DMS53 treated with DMSO at 0.1 percent for 48 hours (cell line): ENCODE results near the gene ANGPT4.

Experiments
- DNase-seq: peaks from one replicate; lab custom pipeline; 2025; ENCODE audit not compliant: unreplicated experiment; lab: John Stamatoyannopoulos, UW

The ANGPT4 gene, protein sequence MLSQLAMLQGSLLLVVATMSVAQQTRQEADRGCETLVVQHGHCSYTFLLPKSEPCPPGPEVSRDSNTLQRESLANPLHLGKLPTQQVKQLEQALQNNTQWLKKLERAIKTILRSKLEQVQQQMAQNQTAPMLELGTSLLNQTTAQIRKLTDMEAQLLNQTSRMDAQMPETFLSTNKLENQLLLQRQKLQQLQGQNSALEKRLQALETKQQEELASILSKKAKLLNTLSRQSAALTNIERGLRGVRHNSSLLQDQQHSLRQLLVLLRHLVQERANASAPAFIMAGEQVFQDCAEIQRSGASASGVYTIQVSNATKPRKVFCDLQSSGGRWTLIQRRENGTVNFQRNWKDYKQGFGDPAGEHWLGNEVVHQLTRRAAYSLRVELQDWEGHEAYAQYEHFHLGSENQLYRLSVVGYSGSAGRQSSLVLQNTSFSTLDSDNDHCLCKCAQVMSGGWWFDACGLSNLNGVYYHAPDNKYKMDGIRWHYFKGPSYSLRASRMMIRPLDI

DNA sequence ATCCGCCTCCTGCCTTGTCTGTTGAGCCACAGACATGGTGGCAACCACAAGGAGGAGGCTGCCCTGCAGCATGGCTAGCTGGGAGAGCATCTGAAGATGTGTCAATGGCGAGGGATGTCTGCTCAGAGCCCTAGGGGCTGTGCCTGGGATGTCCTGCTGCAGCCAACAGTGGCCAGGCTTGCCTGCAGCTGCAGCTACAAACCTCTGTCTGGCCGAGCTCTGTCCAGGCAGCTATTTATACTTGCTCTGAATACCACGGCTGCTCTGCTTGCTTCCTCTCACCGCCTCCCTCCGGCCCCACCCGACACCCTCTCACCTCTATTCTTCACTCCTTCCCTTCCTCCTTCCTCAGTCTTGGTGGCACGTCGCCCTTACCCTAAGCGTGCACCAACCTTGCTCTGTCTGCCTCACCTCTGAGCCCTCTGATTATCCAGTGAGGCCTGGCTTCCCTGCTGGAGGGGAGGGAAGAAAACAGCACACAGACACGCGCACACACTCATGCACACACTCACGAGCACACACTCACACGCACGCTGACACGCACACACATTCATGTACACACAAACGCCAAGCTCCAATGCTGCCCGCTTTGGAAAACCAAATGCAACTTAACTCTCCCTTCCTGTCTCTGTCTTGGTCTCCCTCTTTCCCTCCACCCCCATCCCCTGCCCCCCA, at the start of gene ANGPT4:
Gene ANGPT4, minus strand, starts transcription at position 210 of the 675 bp plus-strand sequence. Its CDS starts 120 bp downstream, at position 90.
- DNase-seq: no peak

DNA sequence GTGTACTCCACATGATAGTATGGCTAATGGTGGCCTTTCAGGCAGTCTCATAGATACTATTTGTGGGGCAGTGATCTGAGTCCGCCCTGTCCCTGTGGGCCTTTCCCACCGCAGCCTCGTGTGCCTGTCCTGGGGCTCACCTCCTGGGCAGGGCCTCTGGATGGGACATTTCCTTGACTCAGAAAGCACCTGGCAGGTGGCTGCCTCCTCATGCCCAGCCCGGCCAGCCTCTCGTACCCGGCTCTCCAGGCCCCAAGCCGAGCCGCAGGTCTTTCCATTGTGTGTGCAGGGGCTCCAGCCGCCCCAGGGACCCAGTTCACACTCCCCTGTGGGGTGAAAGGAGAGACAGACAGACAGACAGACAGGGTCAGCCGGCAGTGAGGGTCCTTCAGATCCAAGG, 47.7 kb upstream of the ANGPT4 start:
- DNase-seq: no peak

DNA sequence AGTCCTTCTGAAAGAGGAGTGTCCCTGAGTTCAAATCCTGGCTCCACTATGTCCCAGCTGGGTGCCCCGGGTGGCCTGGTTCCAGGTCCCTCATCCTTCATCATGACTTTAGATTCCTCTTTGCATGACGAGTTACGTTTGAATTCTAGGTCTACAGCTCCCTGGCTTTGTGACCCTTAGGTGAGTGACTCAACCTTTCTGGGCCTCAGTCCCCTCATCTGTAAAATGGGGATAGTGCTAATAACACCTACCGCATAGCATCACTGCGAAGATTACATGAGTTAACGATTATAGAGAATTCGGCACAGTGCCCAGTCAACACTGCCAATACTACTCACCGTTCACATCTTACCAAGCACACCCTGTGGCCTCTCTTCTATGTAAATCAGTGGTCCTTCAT, 46.5 kb upstream of the ANGPT4 start:
- DNase-seq: no peak

DNA sequence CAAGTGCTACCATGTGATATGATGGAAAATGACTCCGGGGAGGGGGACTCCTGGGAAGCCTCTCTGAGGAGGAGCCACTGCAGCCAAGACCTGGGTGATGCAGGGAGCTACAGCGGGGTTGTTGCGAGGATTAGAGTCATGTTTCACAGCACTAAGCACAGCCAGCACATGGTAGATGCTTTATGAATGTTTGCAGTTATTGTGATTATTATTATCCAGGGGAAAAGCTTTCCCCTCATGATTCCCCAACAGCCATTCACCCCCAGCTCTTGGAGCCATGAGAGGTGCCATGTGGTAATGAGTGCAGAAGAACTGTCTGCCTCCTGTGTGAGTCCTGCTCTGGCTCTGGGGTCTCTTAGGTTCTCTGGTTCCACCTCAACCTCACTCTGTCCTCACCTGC, 46.1 kb upstream of the ANGPT4 start:
- no peak for DNase-seq

DNA sequence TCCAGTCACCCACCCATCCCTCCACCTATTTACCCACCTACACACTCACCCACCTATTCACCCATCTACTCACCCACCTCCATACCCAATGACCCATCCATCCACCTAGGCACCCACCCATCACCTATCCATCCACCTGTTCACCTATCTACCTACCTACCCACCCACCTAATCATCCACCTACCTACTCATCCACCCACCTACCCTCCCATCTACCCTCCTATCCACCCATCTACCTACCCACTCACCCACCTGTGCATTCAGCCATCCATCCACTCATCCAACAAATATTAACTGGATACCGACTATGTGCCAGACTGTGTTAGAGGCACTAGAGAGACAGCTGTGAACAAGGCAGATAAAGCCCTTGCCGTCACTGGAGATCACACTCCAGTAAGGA, 45.6 kb upstream of the ANGPT4 start:
- DNase-seq: no peak

DNA sequence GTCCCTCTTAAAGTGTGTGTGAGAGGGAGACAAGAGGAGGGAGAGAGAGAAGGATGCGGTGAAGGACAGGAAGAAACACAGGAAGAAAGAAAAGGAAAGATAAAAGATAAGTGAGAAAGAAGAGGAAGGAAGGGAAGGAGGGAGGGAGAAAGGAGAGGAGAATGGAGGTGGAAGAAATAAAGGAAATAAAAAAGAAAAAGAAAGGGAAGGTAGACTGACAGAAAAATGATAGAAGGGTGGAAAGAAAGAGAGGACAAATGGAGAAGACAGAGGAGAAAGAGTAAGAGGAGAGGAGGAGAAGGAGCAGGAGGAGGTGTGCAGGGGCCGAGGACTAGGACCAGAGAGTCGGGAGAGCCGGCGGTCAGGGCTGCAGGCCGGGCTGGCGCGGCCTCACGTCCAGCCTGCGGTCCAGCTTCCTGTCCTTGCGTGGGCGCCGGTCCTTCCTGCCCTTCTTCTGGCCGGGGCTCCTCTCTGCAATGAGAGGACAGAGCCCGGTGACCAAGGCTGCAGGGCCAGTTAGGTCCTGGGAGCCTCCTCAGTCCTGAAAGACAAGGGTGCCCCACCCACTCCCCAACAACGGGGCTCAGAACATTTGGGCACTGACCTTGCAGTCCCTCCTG, 44.0 kb upstream of the ANGPT4 start:
- DNase-seq: no peak

DNA sequence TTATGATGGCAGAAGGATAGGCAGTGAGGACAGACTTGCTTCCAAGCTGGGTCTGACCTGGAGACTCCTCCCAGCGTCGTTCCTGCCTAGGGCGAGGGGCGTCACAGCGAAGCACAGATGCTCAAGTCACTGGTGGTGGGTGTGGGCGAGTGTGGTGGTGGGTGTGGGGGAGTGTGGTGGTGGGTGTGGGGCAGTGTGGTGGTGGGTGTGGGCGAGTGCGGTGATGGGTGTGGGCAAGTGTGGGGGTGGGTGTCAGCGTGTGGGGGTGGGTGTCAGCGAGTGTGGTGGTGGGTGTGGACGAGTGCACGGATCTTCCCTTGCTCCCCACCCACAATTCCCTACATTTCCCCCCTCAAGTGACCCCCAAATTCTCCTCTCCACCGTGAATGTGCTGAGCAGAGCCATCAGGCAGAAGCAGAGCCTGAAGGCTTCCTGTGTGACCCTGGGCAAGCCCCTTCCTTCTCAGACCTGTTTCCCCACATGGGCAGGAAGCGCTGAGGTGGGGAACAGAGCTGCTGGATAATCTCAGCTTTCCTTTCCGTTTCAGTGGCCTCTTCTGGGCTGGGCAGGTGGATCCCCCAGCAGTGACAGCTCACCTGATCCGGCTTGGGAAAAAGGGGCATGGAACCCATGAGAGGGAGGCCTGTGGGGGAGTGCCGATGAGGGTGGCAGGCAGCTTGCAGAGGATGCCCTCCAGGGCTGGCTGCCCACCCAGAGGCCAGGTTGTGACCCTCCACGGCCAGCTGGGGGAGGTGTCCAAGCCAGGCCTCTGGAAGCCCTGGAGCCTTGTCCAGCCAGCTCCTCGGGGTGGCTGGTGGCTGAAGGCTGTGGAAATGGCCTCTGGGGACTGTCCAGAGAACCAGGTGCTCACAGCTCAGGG, 43.0 kb upstream of the ANGPT4 start:
- DNase-seq: no peak

DNA sequence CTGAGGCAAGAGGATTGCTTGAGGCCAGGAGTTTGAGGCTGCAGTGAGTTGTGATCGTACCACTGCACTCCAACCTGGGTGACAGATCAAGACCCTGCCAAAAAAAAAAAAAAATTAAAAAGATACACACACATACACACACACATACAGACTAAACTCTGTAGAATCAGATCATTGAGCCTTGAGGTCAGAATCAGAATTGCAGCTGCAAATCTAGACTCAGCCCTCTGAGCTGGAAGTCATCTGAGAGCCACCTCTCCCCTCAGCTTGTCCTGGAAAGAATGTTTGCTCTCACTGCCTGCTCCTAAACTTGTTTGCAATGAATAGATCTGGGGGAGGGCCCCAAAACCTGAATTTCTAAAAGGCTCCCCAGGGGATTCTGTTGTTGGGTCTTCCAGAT, 41.4 kb upstream of the ANGPT4 start:
- DNase-seq: no peak

DNA sequence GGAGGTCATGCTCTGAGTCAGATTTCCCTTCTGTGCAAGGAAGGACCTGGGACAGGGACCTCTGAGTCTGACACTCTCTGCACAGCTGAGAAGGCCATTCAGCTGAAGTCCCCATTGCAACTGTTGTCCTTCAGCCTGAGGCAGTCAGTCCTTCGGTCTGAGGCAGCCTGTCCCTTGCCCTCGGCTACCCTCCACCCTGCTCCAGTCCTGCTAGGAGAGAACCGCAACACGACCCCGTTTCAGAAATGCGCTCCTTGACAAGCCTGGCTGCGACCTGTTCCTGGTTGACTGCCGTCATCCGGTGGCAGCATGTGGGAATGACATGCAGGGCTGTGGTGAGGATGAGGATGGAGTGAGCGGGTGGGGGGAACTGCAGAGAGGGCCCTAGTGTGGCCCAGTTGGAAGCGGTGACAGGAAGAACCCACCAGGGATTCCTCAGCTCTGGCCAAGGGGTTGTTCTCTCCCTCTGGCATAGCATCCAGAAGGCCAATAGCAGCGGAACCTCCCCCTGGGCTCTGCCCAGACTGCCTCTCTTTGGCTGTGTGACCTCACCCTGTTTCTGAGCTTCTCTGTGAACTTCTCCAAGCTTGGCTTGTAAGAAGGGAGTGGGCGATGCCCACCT, 40.3 kb upstream of the ANGPT4 start:
- DNase-seq: peak; percentile 40

DNA sequence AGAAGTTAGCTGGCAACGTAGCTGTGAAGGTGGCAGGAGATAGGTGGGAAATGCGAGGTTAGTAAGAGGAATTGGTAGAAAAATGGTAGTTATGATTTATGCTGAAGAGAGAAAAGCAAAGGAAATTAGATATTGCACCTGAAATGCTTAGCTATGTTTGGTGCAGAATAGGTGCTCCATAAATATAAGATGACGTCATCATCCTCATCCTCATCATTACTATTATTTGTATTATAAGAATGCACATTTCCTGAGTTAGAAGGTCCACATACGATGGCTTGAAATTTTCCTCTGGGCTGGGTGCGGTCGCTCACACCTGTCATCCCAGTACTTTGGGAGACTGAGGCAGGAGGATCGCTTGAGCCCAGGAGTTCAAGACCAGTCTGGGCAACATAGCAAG, 39.5 kb upstream of the ANGPT4 start:
- DNase-seq: no peak

DNA sequence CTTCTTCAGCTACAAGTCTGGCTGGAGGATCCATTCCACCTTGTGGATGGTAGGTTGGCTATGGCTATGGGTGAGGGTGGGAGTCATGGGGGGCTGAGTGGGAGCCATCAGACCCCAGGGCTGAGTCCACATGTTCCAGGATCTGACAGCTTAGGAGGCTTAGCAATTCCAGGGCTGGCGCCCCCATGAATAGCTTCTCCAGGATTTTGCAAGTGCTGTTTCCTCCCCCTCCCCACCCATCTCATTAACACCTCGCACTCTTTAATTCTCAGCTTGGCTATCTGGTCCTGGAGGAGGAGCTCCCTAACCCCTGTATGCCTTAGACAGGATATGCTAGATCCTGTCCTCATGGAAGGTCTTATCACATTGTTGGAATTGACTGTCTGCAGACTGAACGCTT, 39.0 kb upstream of the ANGPT4 start:
- DNase-seq: no peak

DNA sequence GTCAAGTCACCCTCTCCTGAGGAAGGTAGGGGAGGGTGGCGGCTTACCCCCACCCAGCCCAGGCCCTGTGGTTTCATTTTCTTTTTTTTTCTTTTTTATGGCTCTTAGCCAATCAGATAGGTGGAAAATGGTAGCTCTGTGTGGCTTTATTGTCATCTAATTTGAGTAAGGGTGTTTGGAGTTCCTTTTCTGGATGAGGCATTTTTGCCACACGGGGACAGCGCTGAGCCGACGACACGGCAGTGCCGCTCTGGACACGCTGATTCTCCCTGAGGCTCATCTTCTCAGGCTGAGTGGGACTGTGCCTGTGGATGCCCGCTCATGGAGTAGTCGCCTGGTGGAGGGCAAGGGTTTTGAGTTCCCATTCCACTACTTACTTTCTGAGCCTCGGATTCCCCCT, 37.6 kb upstream of the ANGPT4 start:
- no peak for DNase-seq

DNA sequence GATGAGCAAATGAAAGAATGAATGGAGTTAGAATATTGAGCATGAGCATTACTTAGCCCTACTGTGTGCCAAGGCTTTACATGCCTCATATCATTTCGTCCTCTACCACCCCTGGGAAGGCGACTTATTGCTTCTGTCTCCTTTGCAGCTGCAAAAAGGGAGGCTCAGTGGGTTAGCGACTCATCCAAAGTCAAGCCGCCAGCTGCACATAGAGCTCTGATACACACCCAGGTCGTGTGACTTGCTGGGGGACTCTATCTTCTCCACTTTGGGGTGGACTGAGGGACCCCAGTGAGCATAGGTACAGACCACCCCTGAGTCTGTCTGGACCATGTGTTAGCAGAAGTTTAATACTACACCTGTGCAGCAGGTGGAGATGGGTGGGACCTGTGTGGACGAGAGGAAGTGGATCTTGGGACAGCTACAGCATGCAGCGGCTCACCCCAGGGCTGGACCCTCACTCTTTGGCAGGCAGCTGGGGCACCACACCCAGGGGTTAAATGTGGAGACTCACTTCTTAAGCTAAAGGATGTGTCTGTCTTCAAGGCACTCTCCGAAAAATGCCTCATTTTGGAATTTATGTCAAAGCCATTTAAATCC, 36.2 kb upstream of the ANGPT4 start:
- DNase-seq: no peak

DNA sequence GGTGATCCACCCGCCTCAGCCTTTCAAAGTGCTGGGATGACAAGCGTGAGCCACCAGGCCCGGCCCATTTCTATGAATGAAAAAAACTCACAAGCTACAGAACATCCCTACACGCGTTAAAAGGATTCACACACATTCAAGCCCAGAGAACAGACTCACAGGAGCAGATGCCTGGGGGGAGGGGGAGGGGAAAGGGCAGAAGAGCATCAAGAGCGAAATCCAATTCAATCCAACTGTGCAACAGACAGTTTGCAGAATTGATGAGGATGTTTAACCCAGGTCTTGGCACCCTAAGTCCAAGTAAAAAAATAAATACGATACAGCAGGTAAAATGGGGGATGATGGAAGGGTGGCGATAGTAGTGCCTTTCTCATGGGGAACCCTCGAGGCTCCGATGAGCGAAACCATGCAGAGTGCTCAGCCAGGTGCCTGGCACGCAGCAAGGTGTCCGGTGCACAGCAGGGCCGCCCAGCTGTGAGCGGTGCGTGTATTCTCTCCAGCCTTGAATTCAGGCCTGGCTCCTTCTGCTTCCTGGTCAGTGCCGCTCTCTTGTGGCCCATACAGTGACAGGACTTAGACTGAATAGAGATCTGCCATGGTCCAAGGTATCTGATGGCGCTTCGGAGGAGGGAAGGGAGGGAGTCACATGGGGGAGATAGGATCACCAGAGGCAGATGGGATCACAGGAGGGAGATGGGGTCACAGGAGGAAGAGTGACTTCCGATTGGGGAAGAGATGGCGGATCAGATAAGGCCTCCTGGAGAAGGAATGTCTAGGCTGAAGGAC, 35.4 kb upstream of the ANGPT4 start:
- no peak for DNase-seq

DNA sequence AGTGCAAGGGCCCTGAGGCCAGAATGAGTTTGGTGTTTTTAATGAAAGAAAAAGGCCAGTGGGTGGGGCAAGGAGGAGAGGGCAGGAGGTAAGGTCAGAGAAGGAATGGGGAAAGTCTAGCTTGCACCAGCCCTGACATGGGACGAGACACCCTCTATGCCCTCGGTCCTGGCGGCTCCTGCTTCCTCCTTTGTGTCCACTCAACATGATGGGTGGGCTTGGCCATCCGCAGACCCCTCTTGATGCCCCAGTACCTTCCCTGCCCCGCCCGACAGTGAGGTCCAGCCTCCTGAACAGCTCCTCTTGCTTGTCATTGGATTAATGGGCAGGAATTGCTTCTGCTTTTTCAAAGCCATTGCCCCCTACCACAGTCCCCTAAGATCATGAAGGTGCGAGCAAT, 33.6 kb upstream of the ANGPT4 start:
- no peak for DNase-seq

DNA sequence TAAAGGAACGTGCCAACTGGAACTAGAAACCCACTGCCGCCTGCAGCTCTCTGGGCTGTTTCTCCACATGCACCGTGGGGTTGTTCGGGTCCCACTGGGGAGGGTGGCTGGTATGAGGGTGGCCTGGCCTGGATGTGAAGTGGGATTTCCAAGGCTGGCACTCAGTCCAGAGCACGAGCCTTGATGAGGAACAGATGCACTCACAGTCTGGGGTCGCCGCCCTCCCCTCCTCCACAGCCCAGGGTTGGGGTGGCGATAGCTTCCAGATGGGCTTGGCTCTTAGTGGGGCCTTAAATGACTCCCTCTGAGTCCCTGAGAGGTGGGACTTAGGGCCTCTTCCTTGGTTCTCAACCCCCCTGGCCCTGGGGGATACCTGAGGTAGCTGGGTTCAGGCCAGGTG, 30.7 kb upstream of the ANGPT4 start:
- no peak for DNase-seq

DNA sequence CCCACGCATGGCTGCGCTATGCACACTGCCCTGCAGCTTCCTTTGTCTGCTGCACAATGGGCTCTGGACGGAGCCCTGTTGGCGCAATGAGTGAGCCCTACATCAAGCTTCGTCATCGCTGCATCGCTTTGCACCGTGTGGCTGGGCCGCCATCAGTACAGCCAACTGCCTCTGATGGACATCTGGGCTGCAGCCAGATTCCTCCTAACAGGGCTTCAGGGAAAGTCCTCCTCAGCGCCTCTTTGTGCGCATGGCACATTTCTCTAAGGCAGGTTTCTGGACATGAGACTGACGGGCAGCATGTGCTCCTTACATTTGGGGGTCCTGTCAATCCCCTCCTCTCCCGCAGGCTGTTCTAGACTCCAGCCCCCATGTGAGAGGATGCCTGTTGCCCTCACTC, 29.7 kb upstream of the ANGPT4 start:
- DNase-seq: no peak

DNA sequence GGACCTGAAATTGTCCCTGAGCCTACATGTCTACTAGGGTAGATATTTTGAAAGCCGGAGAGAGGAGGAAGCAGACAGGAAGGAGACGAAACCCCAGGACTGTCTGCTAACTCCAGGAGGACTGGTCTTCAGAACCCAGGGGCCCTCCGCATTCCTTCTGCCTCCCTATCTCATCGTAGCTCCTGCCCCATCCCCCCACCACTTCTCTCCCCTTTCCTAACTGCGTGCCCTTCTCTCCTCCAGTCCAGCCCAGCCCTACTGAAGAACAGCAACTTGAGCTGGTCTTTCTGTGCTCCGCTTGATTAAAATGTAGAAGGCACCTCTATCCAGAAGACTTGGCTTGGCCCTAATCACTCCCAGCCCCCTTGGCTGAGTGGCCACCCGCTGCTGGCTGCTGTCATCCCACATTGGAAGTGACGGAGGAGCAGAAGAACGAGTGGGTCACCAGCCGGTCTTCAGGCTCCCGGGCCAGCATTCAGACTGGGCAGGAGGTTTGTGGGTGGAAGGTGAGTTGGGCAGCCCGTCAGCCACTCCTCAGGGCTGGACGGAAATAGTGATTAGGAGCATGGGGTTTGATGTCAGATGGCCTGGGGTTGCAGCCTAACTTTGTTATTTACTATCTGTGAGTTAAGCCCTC, 28.8 kb upstream of the ANGPT4 start:
- DNase-seq: no peak

DNA sequence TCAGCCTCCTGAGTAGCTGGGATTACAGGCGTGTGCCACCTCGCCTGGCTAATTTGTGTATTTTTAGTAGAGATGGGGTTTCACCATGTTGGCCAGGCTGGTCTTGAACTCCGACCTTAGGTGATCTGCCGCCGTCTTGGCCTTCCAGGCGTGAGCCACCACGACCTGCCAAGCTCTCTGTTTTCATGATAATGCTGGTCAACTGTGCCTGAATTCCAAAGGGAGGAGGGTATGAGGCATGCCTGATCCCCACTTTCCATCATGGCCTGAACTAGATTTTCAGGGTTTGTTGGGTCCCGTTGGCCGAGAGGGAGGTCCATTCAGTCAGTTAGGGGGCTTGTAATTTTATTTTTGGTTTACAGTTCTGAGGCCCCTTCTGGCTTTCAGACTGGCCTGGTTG, 28.0 kb upstream of the ANGPT4 start:
- DNase-seq: no peak
